Psoas muscle (tissue), 8 donors: ENCODE results near the gene TRIM29. TPM values are rescaled to one million over a fixed set of nuclear protein-coding genes. Genes with fewer than 3 reads are reported as not detected.

Experiments
- ATAC-seq, 4 donors: fragments of 200-7000 bp; cut with Tn5 transposase; one replicate each; pipeline ENCODE4 v1.9.1; 2020; ENCODE audit warnings: moderate library complexity in 3 of 4, mild to moderate bottlenecking in 2 of 4
- DNase-seq, 2 donors: peaks; one replicate each; pipeline ENCODE4 v3.0.0-alpha.2; 2020
- H3K27ac ChIP-seq: fragments of 200-600 bp; one replicate; pipeline ENCODE4 v1.8.0; 2022
- H3K27me3 ChIP-seq, 3 donors: fragments of 200-600 bp in 1 of 3; one replicate each; pipeline versions ENCODE4 v1.6.1 to v1.8.0; 2013 to 2022; ENCODE audit warnings: low read length in 2 of 3, mild to moderate bottlenecking in 2 of 3, moderate library complexity in 1 of 3; ENCODE audit not compliant: insufficient read depth in 3 of 3
- H3K36me3 ChIP-seq, 2 donors: fragments of 200-600 bp in 1 of 2; one replicate each; pipeline versions ENCODE4 v1.6.1 to v1.8.0; 2013 to 2022; ENCODE audit warnings: low read depth in 1 of 2, mild to moderate bottlenecking in 1 of 2, moderate library complexity in 1 of 2; ENCODE audit not compliant: insufficient read depth in 1 of 2
- H3K4me1 ChIP-seq: fragments of 200-600 bp; one replicate; pipeline ENCODE4 v1.8.0; 2022
- H3K4me3 ChIP-seq: fragments of 200-600 bp; one replicate; pipeline ENCODE4 v1.8.0; 2022; ENCODE audit warnings: mild to moderate bottlenecking
- H3K9me3 ChIP-seq: fragments of 200-600 bp; one replicate; pipeline ENCODE4 v1.8.0; 2022
- WGBS, 3 donors: extraction: QIAGEN DNeasy Blood & Tissue Kit; methylation state at CpG; one replicate each; pipeline versions ENCODE4 v1.1.6 to v1.1.7; 2013; 5-methylcytosine and 5-hydroxymethylcytosine counted together
- intact Hi-C, 2 donors: fragments of 100-400 bp; cut with DNase I; formaldehyde crosslinking; loops; one replicate each; pipeline versions ENCODE4 v1.11.0 to v1.14.2; 2022
- polyA plus RNA-seq, 3 donors: library from polyadenylated mRNA; stranded (reverse); fragments of 200-250 nt; gene quantifications; one replicate each; pipeline ENCODE4 v1.2.3, GENCODE V29; 2013
- total RNA-seq, 4 donors: library from RNA; stranded (reverse); fragmentation: NEBNext Ultra II Directional in 2 of 4; extraction: Animal tissue kit (Norgen Biotek cat#: 25700) in 2 of 4; gene quantifications; one replicate each; pipeline versions ENCODE4 v1.2.1 to v1.2.4, GENCODE V29; 2021 to 2023
- TF ChIP-seq, protein P1 (sequence below): fragments of 200-600 bp; IDR thresholded peaks from one replicate; pipeline ENCODE4 v1.8.0; 2022; ENCODE audit warnings: antibody characterized with exemption
- donor health status: healthy with polysubstance abuse.
- donor health status: DM: no; HTN: no; CAD: no; lungs with moderate emphysema.
- donor health status: Bipolar disorder and iron deficiency.
- donor health status: healthy.
- donor health status: DM: yes; HTN: yes; CAD: no.
- donor health status: DM: no; HTN: no; CAD: no.
- donor health status: DM: no; HTN: no; CAD: no.
- donor health status: DM: yes; HTN: yes; CAD: no.

The TRIM29 gene
- total and polyA plus RNA-seq, 7 donors, result 0.09 to 0.91 (median 0.37) TPM; not detected in 2

DNA sequence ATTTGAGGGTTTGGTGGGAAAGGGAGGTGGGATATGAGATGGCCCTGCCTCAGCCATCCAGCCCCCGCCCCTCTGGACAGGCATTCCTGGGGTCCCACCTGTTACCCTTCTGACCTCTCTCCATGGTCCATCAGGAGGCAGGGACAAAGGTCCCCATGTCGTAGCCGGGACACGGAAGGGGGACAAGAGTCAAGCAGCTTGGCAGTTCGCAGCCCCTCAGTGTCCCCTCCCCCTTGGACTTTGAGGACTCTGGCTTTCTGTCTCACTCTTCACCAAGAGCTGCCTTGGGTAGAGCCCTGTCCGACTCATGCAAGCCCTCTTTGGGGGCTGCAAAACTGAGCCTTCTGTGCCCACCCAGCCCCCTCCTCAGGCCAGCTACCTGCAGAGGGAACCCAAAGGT, 30.2 kb downstream of the TRIM29 start:
- H3K27ac ChIP-seq, result no peak overlapping the region
- DNase-seq (no peak), ATAC-seq (peak in 1 of 4 donors; percentile 7)
- H3K4me1 ChIP-seq, result no peaks in the 10 kb centered on the region
- TF ChIP-seq, protein P1, sequence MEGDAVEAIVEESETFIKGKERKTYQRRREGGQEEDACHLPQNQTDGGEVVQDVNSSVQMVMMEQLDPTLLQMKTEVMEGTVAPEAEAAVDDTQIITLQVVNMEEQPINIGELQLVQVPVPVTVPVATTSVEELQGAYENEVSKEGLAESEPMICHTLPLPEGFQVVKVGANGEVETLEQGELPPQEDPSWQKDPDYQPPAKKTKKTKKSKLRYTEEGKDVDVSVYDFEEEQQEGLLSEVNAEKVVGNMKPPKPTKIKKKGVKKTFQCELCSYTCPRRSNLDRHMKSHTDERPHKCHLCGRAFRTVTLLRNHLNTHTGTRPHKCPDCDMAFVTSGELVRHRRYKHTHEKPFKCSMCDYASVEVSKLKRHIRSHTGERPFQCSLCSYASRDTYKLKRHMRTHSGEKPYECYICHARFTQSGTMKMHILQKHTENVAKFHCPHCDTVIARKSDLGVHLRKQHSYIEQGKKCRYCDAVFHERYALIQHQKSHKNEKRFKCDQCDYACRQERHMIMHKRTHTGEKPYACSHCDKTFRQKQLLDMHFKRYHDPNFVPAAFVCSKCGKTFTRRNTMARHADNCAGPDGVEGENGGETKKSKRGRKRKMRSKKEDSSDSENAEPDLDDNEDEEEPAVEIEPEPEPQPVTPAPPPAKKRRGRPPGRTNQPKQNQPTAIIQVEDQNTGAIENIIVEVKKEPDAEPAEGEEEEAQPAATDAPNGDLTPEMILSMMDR, result no peak
- H3K9me3 ChIP-seq, result no peaks in the 10 kb centered on the region
- WGBS, 3 donors, result 78 to 84% (median 78%) methylated on average over 6 of the region's 6 CpGs
- no peaks in the 10 kb centered on the region for H3K36me3 ChIP-seq
- intact Hi-C loops, result loop anchor here (1.0 to 5.0 kb wide), 6 partner anchors 95 to 627 kb away; partner anchors contain the start of gene NECTIN1 (in 1 of the 2)
- no peak overlapping the region for H3K4me3 ChIP-seq
- H3K27me3 ChIP-seq, result peaks cover 0 to 5% (median 2%) of the 10 kb centered on the region in 3 donors

DNA sequence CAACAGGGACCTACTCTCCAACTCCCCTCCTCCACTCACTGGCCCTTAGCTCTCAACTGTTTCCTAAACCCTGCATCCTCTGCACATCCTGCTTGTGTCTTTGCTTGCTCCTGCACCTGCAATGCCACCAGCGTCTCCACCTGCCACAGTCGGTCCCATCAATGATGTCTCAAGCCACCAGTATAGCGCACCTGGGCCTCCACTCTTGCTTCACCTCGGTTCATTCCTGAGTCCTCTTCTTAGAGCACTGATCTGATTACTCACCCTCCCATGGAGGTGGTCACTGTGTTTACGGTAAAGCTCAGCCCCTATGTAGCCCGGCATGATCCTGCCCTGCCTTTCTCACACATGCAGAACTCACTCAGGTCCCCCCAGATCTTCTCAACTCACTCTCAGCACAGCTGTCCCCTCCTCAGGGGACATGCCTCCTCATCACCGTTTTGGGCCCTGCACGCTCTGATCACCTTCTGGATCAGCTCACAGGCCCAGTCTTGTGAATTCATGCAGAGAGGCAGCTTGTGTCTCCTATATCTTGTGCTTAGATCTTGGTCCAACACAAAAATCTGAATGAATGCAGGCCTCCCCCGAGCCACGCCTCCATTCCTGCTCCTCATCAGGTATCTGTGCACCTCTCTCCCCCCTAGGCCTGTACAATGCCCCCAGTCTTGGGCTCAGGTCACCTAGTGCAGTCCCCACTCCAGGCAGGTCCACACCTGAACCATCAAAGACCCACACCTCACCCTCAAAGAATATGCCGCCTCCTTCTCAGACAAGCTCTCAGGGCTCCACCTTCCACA, 31.4 kb downstream of the TRIM29 start:
- no peak overlapping the region for H3K4me3 ChIP-seq
- ATAC-seq (no peak), DNase-seq (no peak)
- no peaks in the 10 kb centered on the region for H3K4me1 ChIP-seq
- 86 to 89% (median 87%) methylated on average over 11 of the region's 11 CpGs for WGBS, 3 donors
- TF ChIP-seq, protein P1, result no peak
- H3K27ac ChIP-seq, result no peak overlapping the region
- intact Hi-C loops, result loop anchor here (5.0 kb wide), 3 partner anchors 94 to 624 kb away; partner anchors contain the start of gene NECTIN1 (in 1 of the 2)
- no peaks in the 10 kb centered on the region for H3K36me3 ChIP-seq
- H3K9me3 ChIP-seq, result no peaks in the 10 kb centered on the region
- H3K27me3 ChIP-seq, result peaks cover 0 to 4% (median 2%) of the 10 kb centered on the region in 3 donors

DNA sequence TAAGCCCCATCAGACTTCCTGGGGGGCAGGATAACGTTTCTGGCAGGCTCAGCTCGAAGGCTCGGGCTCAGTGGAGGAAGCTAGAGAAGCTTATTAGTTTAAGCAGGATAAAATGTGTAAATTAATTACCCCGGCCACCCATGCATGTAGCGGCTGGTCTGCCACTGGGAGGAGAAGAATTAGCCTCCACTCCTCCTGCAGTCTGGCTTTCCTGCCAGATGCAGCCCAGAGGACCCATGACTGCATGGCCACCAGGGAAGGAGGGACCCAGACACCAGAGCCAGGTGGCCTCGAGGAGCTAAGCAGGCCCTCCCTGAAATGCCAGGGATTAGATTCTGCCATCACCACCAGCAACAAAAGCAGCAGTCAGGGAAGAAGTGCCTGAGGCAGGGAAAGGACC, 32.3 kb downstream of the TRIM29 start:
- TF ChIP-seq, protein P1, result no peak
- 50 to 61% (median 57%) methylated on average over 6 of the region's 6 CpGs for WGBS, 3 donors
- H3K27ac ChIP-seq, result no peak overlapping the region
- no peak overlapping the region for H3K4me3 ChIP-seq
- DNase-seq (no peak), ATAC-seq (no peak)
- H3K4me1 ChIP-seq, result no peaks in the 10 kb centered on the region
- peaks cover 0 to 4% (median 2%) of the 10 kb centered on the region in 3 donors for H3K27me3 ChIP-seq
- H3K9me3 ChIP-seq, result no peaks in the 10 kb centered on the region
- intact Hi-C loops, result loop anchor here (5.0 kb wide), 3 partner anchors 93 to 623 kb away; partner anchors contain the start of gene NECTIN1 (in 1 of the 2)
- H3K36me3 ChIP-seq, result no peaks in the 10 kb centered on the region

DNA sequence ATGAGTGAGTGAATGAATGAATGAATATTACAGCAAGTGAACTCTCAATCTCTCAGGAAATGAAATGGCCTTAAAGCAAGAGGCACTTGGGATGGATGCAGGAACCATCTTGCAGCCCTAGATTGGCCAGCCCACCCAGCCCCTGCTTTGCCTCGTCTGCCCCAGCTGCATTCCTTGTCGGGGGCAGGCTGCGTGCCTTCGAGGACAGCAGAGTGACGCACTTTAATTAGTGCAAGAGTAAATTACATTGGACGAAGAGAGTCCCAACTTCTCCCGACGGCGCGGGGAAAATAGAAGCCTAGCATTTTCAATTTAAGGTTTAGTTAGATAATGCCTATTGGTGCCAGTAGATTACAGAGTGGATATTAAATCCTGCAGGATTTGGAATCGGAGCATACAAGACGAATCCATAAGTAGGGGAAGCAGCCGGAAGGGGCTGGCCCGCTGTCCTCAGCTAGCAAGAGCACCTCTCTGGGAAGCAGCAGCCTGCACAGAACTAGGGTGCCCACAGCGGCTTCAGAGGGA, 33.8 kb downstream of the TRIM29 start:
- Histone ChIP-seq H3K36me3 (no peaks in the 10 kb centered on the region), H3K27ac (no peak overlapping the region), H3K27me3 (peaks cover 0 to 4% (median 2%) of the 10 kb centered on the region in 3 donors), H3K4me3 (no peak overlapping the region), H3K9me3 (no peaks in the 10 kb centered on the region), H3K4me1 (no peaks in the 10 kb centered on the region)
- WGBS, 3 donors, result 68 to 77% (median 69%) methylated on average over 15 of the region's 15 CpGs
- intact Hi-C loops, result no loop called here
- DNase-seq (no peak), ATAC-seq (no peak)
- TF ChIP-seq, protein P1, result no peak
